Globus pallidus (tissue), 1 donor: Measurements from ENCODE around the gene ERI2.
"Not testable (repeated sequence)": the region's sequence is repeated elsewhere in the genome, so short reads cannot be mapped to it uniquely, and the experiment has no call there.

Experiments
- DNase-seq: peaks from one replicate; pipeline ENCODE4 v3.0.0-alpha.2; 2015; ENCODE audit warnings: low spot score

The ERI2 gene

GRCh38 chr16:20763461-20764232 is 42.6 kb downstream of the ERI2 start, which contains the start of gene ACSM3:
TSS of gene ACSM3 (plus strand) at chr16:20764014. CDS start at chr16:20770035, 6,021 bp downstream.
- peak; percentile 50 for DNase-seq

GRCh38 chr16:20762404-20763123 is 43.7 kb downstream of the ERI2 start:
- no peak for DNase-seq

GRCh38 chr16:20761175-20761574 is 45.1 kb downstream of the ERI2 start:
- no peak for DNase-seq

- no peak for DNase-seq
Measured at GRCh38 chr16:20760346-20760745, 45.9 kb downstream of the ERI2 start.

- not testable (repeated sequence) for DNase-seq
Measured at GRCh38 chr16:20755799-20756198, 50.5 kb downstream of the ERI2 start.

- no peak for DNase-seq
Measured at GRCh38 chr16:20755238-20755637, 51.0 kb downstream of the ERI2 start.

- no peak for DNase-seq
Measured at GRCh38 chr16:20753727-20754126, 52.5 kb downstream of the ERI2 start.

GRCh38 chr16:20750558-20750957 is 55.7 kb downstream of the ERI2 start:
- no peak for DNase-seq

GRCh38 chr16:20749474-20749873 is 56.8 kb downstream of the ERI2 start:
- no peak for DNase-seq

GRCh38 chr16:20747030-20747816 is 59.0 kb downstream of the ERI2 start:
- no peak for DNase-seq

GRCh38 chr16:20746461-20746860 is 59.8 kb downstream of the ERI2 start:
- no peak for DNase-seq
